GM18508 (cell line): Measurements from ENCODE around the gene CAMTA1.

Source experiments
- ATAC-seq: cut with Tn5 transposase; IDR thresholded peaks from one replicate; pipeline ENCODE4 v1.9.1; 2021; ENCODE audit warnings: moderate number of reproducible peaks; ENCODE audit not compliant: insufficient read depth, unreplicated experiment

The CAMTA1 gene

DNA sequence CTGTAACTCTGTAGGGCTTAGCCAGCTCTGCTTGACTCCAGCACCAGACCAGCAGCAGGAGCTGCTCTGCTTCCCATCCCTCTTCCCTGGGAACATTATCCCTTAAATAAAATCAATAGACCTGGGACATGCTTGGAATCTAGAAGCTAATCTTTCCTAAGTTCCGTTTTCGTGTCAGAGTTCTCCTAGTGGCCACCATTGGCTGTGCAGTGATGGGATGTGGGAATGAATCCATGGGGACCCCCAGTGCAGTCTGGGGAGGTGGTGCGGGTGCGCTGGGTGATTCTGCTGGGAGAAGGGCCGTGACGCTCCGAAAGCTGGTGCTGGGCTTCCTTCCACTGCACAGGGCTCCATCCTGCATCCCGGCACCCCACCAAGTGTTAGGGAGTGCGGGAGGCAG is 202.7 kb downstream of the CAMTA1 start:
- no peak for ATAC-seq

DNA sequence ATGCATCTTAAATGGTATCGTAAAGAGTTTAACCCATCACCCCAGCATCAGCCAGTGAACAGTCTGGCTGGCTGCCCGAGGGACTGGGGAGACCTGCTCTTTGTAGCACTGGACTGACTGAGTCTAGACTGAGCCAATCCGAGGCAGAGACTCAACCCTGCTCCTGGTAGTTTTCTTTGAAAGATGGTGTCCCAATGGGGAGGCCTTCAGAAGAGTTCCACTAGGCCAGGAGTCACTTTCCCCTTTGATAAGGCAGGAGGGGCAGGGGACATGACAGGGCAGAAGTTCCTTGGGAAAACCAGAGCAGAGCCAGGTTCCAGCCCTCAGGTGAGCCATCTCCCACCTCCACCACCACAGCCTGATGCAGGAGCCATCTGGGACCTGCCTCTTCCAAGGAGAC is 203.5 kb downstream of the CAMTA1 start:
- no peak for ATAC-seq

DNA sequence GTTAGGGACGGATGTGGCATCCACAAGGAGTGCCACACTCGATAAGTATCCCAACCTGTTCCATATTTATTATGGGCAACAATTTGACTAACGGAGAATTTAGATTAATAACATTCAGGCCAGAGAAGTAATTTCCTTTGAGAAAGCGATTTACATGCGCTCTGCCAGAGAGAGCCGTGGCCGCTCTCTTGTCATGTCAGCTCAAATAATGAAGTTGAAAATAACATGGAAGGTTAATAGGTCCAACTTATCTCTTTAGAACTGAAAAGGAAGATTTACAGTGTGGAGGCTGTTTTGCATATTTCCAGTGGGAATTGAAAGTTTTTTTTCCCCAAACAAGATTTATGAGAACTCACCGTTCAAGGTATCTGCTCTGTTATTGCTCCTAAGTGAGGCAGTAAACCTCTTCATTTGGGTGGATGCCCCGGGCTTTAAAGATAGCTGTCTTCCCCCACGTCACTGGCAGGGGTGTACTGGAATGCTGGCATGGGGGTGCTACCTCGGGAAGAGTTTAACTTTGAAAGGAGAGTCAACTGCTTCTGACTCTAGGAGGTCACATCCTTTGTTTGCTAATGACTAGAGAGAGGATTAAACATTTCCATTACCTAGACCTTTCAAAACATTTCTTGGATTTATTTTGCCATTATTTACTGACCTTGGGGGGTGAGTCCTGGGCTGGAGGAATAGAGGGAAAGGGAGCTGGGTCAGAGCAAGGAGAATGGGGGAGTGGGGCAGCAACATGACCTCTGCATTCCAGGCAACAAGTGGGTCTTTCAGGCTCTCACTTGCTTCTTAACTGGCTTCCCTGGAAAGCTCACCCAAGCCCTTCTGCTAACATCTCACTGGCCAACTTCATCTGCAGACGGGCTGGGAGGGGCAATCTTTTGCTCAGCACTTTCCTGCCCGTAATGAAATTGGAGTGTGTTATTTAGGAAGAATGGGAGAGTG is 204.2 kb downstream of the CAMTA1 start:
- no peak for ATAC-seq

DNA sequence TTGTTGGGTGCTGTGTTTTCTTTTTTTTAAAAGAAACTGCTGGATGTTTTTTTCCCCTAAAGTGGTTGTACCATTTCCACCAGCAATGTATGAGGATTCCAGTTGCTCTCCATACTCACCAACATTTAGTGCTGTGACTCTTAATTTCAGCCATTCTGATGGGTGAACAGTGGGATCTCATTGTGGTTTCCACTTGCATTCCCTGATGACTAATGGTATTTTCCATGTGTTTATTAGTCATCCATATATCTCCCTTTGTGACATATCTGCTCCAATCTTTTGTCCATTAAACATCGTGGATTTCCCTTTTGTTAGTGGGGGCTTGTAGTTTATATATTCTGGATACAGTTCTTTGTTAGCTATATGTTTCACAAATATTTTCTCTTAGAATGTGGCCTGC is 206.0 kb downstream of the CAMTA1 start:
- ATAC-seq, result no peak

DNA sequence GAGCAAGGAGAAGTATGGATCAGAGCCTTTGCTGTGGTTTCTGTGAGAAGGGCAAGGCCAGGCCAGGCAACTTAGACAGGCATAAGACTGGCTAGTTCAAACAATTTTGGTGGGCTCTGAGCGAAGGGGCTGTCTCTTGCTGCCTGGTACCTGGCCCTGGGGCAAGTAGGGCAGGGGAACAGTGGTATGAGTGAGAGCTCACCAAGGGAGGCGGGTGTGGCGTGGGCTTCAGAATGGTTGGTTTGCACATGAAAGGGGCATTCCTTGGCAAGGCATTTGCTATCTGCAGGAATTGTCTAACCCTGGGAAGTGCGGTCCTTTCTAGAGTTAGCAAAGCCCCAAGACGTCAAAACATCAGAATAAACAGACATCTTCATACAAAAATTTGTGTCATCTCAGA is 210.5 kb downstream of the CAMTA1 start:
- no peak for ATAC-seq

DNA sequence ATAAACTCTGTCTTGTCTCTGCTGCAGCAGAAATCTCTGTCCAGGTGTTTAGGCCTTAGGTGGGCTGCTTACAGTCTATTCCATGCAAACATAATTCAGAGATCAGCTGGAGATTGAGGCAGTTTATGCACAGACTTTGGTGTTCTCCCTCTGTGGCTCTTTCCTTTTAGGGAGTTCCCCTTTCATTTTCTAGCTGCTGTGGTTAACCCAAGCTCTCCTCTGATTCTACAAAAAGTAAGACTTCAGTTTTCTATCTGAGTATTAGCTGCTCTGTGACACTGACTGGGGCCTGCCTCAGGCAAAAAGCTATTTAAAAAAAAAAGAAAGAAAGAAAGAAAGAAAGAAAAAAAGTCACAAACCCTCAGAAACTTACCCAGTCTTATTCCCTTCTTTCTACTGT is 211.1 kb downstream of the CAMTA1 start:
- ATAC-seq, result no peak

DNA sequence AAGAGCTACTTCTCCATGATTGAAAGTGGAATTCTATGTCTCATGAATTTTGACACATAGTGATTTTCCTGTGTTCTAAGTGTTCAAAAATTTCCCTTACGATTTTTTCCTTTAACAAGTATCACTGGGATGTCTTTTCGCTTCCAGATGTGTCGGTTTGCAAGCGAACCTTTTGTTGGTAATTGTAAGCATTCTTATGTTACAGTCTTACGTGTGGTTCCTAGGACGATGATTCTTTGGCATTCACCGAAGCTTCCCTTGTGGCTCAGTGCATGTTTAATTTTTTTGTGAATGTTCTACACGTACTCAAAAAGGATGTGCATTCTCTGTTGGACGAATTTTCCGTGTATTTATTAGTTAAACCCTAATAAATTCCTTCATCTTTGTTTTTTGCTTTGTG is 211.6 kb downstream of the CAMTA1 start:
- no peak for ATAC-seq

DNA sequence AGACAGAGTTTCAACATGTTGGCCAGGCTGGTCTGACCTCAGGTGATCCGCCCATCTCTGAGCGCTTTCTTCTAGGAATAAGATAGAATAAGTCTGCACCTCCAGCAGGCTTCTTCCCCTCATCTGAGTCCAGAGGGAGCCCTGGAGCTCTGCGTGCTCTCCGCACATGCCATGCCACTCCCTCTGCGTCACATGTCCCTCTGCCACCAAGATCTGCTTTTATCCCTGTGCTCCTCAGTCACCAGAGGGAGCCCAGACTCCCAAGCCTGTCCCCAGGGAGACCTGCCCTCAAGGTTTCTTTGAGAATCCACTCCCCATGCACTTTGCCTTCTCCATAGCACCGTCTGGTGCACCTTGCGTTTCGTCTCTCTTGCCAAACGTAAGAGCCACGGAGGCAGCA is 213.0 kb downstream of the CAMTA1 start:
- no peak for ATAC-seq

DNA sequence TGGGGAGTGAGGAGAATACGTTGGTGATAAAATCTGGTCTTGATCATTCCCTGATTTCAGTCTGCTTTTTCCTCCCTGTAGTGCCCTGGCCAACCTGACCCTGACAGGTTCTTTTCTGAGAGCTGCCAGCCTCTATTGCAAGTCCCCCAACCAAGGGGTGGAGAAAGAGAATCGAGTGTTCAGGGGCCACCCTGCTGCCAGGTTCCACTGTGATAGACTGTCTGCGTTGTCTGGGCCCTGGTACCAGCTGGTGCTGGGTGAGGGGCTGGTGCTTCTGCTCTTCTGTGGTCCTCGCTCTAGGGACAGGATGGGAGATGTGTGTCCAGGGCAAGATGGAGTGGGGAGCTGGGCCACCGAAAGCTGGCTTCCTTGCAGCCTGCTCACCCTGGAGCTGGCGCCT is 214.6 kb downstream of the CAMTA1 start:
- ATAC-seq, result no peak

DNA sequence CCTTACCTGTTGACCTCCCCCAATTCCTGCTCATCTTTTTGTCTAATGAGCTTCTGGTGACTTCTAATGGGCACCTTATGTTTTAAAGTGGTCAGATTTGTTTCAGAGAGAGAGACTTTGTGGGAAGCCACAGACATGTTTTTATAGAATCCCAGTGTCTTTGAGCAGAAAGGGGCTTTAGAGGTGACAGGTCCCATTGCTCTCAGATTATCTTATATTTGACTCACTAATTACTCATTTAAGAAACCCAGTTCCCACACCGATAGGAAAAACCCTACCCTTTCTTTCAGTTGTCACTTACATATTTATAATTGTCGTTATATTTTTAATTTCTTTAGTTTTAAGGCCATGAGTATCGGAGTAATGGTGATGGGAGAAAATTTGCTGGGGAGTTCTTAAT is 215.5 kb downstream of the CAMTA1 start:
- ATAC-seq, result no peak

DNA sequence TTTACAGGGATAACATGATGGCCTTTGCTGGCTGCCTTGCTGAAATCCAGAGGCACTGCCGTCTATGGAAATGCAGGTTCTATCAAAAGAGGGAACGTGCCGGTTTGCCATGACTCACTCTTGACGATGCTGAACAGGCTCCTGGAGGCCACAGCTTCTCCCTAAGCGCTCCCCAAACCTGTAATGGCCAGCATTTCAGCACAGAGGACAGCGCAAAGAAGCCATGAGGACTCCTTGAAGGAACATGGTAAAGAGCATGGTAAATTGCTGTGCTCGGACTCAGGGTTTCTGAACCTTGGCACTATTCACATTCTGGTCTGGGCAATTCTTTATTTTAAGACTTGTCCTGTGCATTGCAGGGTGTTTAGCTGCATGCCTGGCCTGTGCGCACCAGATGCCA is 217.5 kb downstream of the CAMTA1 start:
- ATAC-seq, result no peak

DNA sequence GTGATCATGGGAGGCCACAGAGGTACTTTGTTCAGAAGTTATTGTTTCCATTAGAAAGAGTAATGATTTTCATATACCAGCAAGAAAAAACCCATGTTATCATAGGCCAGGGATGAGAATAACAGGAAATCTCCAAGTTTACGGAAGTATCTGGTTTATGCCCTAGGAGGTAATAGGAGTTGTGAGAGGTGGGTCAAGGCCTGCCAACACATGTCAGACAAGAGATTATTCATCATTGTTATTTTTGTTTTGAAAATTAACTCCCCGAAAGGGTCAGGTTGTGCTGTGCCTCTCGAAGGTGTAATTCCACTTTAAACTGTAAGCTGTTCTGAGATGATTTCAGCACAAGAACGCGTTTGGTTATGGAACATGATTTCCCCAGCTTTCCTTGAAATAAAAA is 218.4 kb downstream of the CAMTA1 start:
- no peak for ATAC-seq

DNA sequence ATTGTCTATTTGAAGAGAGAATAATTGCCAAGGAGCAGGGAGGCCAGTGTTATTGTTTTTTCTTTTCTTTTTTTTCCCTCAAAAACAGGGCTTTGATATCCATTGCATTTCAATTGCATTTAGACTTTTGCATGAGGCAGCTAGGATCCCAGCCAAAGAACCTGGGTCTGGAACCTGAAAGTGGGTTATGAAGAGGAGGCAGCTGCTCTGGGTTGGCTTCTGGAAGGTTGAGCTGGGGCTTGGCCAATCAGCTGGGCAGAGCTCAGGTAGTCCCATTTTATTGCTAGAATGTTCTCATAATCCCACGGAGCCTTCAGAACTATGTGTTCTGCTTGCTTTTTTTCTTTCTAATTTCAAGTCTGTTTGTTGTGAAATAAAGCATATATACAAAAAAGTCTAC is 218.9 kb downstream of the CAMTA1 start:
- ATAC-seq, result no peak

DNA sequence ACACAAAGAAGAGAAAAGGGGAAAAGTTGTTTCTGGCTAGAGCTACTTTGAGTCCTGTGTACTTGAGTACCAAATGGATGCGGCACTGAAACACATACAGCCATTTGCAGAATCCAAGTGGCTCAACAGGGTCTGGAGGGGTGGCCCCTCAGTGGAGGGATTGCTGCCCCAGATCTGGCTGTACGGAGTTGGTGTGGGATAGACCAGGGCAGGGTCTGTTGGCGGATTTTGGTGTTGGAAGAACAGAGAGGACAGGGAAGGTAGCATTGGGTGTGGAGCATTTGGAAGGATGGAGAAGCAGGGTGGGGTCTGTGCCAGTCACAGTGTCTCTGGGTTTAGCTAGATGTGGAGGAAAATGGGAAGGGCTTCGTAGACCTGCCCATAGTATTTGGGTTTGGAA is 220.5 kb downstream of the CAMTA1 start:
- ATAC-seq, result no peak

DNA sequence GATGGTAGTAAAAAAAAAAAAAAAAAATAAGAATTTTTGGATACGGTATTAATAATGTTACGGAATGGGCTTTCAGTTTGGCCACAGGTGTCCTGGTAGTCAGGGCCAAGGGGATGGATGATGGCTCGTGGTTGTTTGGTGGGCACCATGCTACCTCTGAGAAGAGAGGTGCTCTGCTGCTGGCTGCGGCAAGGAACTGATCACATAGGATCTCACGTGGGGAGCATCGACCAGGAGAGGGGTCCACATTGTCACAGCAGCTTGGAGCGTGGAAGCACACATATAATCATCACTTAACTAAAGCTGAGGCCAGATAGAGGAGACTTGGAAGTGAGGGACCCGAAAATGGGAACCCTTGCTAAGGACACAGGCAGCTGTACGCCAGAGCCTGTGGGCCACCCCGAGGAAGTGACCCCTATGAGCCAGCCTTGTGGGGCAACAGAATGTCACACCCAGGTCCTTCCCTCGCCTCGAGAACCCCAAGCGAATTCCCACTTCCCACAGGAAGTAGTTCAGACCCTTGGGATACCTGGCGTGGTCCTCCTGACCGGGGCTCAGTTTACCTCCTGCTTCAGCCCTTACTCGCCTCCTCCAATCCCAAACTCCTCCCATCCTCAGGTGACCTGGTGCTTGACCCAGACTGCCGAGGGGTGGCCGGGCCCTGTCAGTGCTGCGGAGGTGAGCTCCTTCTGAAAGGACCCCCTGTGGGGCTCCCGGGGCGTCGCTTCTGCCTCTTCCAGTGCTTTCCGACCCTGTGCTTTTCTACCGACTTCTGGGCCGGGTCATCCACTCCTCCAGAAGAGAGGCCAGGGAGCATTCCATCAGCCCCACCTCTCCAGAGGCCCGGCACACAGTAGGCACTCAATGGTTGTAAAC is 222.0 kb downstream of the CAMTA1 start:
- no peak for ATAC-seq

DNA sequence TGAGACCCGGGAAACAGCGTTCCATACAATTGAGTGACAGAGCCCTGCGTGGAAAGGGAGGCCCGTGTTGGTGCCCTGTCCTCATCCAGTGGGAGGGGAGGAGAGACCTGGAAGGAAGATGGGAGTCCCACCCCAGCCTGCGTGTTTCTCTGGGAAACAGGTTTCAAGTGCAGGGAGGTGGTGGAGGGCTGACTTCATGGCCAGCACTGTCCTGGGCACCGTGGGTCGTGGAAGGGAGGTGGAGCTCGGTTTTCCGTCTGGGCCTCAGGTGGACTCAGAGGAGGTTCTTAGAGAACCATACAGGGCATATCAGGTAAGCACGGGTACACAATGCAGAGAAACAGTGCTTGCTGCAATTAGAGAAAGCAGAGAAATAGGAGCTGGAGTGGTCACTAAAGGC is 222.6 kb downstream of the CAMTA1 start:
- ATAC-seq, result no peak

DNA sequence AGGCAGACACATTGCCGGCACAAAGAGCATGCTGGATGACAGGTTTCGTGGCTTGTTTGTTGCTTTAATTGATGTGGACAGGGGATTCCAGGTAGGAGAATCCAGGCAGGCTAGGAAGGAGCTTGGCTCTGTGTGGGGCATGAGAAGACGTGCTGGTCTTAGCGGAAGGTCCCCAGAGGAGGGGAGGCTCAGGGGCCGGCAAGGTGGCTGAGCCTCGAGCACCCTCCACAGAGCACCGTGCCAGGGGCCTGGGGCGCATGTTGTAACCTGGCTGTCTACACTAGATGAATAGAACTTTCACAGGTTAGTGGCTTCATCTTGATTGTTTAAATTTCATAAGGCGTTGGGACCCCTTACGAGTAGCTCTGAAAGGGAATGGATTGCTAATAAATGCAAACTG is 223.1 kb downstream of the CAMTA1 start:
- no peak for ATAC-seq

DNA sequence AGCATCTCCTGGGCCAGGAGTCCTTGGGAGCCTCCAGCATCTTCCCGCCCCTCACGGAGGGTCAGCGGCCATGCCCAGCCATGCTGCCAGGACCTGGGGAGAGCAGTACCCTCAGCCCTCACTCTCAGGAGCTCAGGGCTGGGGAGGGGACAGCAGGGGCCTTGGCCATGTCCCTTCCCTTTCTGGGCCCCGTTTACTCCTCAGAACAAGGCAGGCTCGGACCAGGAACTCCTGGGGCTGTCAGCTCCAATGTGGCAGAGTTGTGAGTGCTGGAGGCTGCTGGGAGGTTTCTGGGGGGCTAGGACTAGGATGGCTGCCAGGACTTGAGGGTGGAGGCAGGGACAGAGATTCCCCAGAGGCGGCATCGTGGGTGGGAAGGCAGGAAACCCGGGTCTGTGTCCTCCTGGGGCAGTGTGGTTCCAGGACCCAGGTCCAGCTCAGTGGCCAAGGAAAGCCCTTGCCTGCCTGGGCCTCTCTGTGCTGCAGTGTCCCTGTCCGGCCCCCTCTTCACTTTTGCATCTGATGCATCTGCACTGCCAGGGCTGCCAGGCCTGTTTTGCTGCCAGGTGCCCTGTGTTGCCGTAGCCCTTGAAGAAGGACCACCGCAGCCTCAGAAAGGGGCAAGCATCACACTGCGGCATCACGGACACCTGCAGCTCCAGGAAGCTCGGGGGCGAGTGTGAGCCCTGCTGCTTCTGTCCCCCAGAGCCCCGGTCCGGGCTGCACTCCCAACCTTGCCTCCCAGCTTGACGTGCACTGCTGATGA is 223.9 kb downstream of the CAMTA1 start:
- ATAC-seq, result no peak

DNA sequence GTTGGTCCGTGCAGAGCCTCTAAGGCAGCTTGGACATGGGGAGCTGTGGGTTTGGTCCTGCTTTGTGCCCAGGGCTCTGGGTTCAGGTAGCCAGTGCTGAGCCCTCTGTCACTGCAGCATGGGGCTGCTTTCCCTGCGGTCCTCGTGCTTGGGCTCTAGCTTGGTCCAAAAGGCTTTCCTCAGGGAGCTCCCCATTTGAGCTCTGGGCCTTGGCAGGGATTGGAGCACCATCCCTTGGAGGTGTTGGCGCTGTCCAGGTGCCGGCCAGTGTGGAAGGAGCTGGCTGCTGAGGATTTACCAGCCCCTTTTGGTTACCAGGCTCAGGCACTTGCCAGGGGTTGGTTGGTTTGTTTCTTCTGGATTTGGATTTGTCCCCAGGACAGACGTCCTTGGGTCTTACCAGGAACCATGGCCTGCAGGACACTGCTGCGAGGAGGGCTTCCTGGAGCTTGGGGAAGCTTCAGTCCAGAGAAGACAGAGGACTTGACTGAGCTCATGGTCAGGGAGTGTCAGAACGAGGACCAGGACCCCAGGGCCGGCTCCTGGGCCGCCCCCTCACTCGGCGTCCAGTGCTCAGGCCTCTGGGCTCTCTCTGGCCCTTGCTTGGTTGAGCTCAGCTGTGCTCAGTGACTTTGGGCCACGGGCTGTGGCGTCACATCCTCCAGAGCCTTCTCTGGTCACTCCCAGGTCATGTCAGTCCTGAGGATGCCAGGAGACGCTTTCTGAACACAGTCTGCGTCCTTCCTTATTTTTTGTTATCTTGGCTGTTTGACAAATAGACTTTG is 224.7 kb downstream of the CAMTA1 start:
- no peak for ATAC-seq
